Activated CD8-positive, alpha-beta memory T cell treated with anti-CD3 and anti-CD28 coated beads, Interleukin-2, amount 10 ng/mL, durations not matched to agents 7 days and 5 days (primary cell): ENCODE measurements around the gene BAIAP2. TPM values are rescaled to one million over a fixed set of nuclear protein-coding genes. Genes with fewer than 3 reads are reported as not detected.

Experiments used
- ATAC-seq: fragments of 150-1000 bp; cut with Tn5 transposase; one replicate; pipeline ENCODE4 v1.10.0; 2021; ENCODE audit warnings: moderate library complexity
- CTCF ChIA-PET: fragments of 350-600 bp; sonication (Branson Sonifier 250); formaldehyde crosslinking; loops from one replicate; lab custom pipeline; 2021; ENCODE audit warnings: antibody characterized with exemption; lab: Charles Lee
- DNase-seq: peaks from one replicate; pipeline ENCODE4 v3.0.0-alpha.2; 2020
- H3K27ac Mint-ChIP-seq: one replicate; pipeline ENCODE4 v1.8.0; 2021; ENCODE audit warnings: mild to moderate bottlenecking, mixed read lengths
- H3K27me3 Mint-ChIP-seq: one replicate; pipeline ENCODE4 v1.8.0; 2021; ENCODE audit warnings: mixed read lengths
- H3K36me3 Mint-ChIP-seq: one replicate; pipeline ENCODE4 v1.8.0; 2021; ENCODE audit warnings: mild to moderate bottlenecking, mixed read lengths
- H3K4me1 Mint-ChIP-seq: one replicate; pipeline ENCODE4 v1.8.0; 2021; ENCODE audit warnings: mixed read lengths
- H3K4me3 Mint-ChIP-seq: one replicate; pipeline ENCODE4 v1.8.0; 2021; ENCODE audit warnings: mild to moderate bottlenecking, moderate library complexity, mixed read lengths
- H3K9me3 Mint-ChIP-seq: one replicate; pipeline ENCODE4 v1.8.0; 2022; ENCODE audit warnings: low read depth, mixed read lengths
- total RNA-seq, 2 experiments: library from RNA; stranded (reverse); gene quantifications; one replicate each; pipeline ENCODE4 v1.2.3, GENCODE V29; 2021

The BAIAP2 gene
- total RNA-seq, 2 experiments from 2014 or later = 4.8 to 7.0 TPM

DNA sequence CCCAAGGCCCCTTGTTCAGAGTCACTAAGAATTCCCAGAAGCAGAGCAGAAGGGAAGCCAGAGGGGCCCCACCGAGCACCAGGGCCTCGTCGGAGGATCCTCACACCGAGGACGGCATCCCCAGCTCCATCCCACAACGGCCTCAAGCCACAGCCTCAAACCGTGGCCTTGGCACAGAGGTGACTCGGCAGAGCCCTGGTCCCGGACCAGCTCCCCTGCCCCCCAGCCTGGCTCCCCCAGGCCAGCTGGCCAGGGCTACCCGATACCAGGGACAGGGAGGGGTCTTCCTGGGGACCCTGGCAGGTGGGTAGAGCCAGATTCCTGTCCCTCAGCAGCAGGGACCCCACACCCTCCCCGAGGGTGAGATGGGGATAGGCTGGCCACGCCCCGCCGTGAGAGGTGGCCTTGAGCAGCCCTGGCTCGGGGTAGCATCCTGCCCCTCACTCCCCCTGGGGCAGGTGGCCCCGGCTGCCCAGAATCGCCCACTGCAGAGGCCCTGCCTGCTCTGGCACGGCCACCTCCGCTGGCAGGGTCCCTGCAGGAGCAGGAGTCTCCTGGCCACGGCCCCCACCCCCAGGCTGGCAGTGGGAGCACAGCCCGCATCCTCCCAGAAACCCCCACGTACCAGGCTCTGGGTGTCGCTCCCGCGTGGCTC is 124.8 kb downstream of the BAIAP2 start:
- ATAC-seq (no peak), DNase-seq (no peak)
- H3K27ac Mint-ChIP-seq = no peak overlapping the region
- CTCF ChIA-PET = no interaction called here
- no peaks in the 10 kb centered on the region for H3K9me3 Mint-ChIP-seq
- no peak overlapping the region for H3K4me3 Mint-ChIP-seq
- no peaks in the 10 kb centered on the region for H3K36me3 Mint-ChIP-seq
- H3K4me1 Mint-ChIP-seq = no peaks in the 10 kb centered on the region
- peaks cover 2% of the 10 kb centered on the region for H3K27me3 Mint-ChIP-seq

DNA sequence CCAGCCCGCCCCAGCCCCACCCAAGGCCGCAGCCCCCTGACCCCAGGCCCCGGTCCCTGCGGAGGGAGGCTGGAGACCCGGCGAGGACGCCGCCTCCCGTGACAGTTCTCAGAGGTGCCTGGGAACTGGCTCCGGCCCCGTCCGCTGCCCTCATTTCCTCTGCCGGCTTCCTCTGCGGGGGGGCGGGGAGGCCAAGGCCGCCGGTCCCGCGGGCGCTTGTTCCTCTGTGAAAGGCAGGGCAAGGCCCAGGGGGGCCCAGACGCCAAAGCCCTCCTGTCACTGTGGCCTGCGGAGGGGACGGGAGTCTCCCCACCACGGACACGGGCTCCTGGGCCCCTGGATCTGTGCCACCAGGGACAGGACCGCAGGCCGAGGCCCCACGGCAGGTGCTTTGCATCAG is 125.4 kb downstream of the BAIAP2 start:
- Mint-ChIP-seq H3K4me3 (no peak overlapping the region), H3K27ac (no peak overlapping the region), H3K4me1 (no peaks in the 10 kb centered on the region), H3K9me3 (no peaks in the 10 kb centered on the region), H3K27me3 (peaks cover 5% of the 10 kb centered on the region), H3K36me3 (no peaks in the 10 kb centered on the region)
- no peak for DNase-seq
- CTCF ChIA-PET = no interaction called here
- peak; percentile 40 for ATAC-seq

DNA sequence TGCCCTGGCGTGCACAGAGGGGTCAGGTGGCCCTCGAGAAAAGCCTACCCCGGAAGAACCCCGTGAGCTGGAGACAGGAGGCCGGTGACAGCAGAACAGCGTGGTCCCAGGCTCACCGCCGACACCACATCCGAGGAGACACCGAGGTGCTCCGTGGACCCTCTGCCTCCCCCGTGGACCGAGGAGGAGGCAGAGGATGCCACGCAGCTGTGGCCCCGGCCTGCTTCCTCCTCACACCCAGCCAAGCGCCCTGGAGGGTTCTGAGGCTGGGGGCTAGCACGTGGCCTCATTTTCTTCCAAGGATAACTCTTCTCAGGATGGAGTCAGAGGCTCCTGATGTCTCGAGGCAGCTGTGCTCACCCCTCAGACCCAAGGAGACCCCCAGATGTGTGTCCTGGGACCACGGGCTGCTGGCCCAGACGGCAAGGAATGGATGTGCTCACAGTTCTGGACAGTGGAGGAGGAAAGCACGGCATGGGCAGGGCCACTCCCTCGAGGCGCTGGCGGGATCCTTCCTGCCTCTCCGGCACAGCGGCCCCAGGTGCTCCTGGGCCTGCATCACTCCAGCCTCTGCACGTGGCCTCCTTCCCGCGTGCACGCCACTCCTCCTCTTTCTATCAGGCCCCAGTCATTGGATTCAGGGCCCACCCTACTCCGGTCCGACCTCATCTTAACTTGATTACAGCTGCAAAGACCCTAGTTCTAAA is 125.9 kb downstream of the BAIAP2 start:
- peaks cover 7% of the 10 kb centered on the region for H3K27me3 Mint-ChIP-seq
- no peak for DNase-seq
- H3K27ac Mint-ChIP-seq = no peak overlapping the region
- no peaks in the 10 kb centered on the region for H3K36me3 Mint-ChIP-seq
- no peak for ATAC-seq
- no peak overlapping the region for H3K4me3 Mint-ChIP-seq
- H3K4me1 Mint-ChIP-seq = no peaks in the 10 kb centered on the region
- CTCF ChIA-PET = no interaction called here
- no peaks in the 10 kb centered on the region for H3K9me3 Mint-ChIP-seq

DNA sequence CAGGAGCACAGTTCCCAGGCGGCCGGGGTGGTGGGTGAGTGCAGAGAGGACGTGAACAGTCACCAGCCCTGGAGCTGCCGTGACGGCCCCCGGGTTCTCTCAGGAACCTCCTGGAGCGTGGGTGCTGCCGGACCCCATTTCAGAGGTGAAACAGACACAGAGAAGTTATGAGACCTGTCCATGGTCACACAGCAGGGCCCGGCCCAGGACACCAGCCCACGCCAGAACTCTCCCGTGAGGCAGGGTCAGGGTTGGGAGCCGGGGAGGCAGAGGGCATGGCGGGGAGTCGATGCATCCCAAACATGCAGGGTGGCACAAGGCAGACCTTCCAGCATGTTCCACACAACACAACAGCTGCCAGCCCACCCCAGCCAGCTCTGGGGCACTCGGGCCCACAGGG is 126.6 kb downstream of the BAIAP2 start:
- Mint-ChIP-seq H3K4me1 (no peaks in the 10 kb centered on the region), H3K27me3 (peaks cover 7% of the 10 kb centered on the region), H3K36me3 (no peaks in the 10 kb centered on the region), H3K4me3 (no peak overlapping the region), H3K27ac (no peak overlapping the region), H3K9me3 (no peaks in the 10 kb centered on the region)
- DNase-seq (no peak), ATAC-seq (no peak)
- CTCF ChIA-PET = no interaction called here

DNA sequence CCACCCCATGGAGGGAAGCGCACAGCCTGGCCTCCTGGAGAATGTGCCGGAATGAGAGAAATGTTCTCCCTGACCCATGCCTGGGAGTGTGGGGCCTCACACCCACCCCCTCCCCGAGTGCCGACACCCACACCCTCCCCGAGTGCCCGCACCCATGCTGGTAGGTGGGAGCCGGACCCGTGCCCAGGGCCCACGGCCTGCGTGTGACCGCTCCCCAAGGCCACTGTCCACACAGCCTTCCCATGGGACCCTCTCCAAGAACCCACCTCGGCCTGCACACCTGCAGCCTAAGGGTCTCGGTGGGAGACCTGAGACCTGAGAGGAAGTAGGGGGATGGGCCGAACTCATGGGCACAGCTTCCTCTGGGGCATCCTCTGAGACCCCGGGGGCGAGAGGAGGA is 127.0 kb downstream of the BAIAP2 start:
- Mint-ChIP-seq H3K4me1 (no peaks in the 10 kb centered on the region), H3K27me3 (peaks cover 7% of the 10 kb centered on the region), H3K9me3 (no peaks in the 10 kb centered on the region), H3K36me3 (no peaks in the 10 kb centered on the region), H3K27ac (no peak overlapping the region), H3K4me3 (no peak overlapping the region)
- no peak for ATAC-seq
- CTCF ChIA-PET = no interaction called here
- DNase-seq = no peak

DNA sequence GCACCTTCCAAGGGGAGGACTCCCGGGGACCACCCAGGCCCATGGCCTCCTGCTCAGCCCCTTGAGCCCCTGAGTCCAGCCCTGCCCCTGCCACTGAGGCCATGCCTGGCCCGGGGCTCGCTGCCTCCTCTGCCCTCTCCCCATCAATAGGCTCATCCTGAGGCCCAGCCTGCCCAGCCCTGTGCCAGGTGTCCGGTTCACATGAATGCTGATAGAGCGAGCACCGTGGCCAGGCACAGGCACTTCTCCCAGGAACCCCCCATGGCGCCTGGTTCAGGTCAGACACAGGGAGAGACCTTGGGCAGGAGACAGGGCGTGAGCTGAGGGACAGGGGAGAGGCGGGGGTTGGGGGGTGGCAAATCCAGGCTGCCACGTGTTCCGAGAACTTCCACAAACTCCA is 127.5 kb downstream of the BAIAP2 start:
- Mint-ChIP-seq H3K9me3 (no peaks in the 10 kb centered on the region), H3K4me3 (no peak overlapping the region), H3K27me3 (peaks cover 12% of the 10 kb centered on the region), H3K27ac (no peak overlapping the region), H3K4me1 (no peaks in the 10 kb centered on the region), H3K36me3 (no peaks in the 10 kb centered on the region)
- ATAC-seq = no peak
- DNase-seq = no peak
- CTCF ChIA-PET = interaction anchor here (0.6 kb wide), 1 partner anchor 933 kb away, joined by 3 read pairs; no protein-coding TSS in a partner anchor

DNA sequence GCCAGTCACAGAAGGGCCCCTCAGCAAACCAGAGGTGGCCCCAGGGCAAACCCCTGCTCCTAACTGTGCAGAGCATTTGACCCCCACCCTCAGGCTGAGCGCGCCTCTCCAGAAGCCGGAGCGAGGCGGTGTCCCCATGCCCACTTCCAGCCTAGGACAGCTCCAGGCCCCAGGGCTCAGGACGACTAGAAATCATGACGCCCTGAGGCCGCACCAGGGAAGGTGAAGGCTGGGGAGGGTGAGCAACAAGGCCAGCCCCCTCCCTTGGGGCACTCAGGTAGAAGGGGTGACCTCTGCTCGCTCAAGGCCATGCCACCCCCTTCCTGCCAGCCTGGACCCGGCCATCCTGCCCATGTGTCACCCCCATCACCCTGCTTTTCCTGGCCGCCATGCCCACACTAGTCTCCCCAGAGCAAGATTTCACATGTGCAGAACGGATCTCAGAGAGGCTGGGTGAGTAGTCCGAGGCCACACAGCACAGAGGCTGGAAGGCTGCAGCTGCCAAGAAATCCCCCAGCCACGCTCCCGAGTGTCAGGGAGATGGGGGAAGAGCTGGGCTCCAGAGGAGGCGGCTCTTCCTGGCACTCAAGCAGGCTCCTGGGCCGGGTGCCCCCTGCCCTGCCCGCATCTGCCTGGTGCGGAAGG is 128.2 kb downstream of the BAIAP2 start:
- DNase-seq (no peak), ATAC-seq (no peak)
- Mint-ChIP-seq H3K4me3 (no peak overlapping the region), H3K4me1 (no peaks in the 10 kb centered on the region), H3K27me3 (peaks cover 12% of the 10 kb centered on the region), H3K9me3 (no peaks in the 10 kb centered on the region), H3K27ac (no peak overlapping the region), H3K36me3 (no peaks in the 10 kb centered on the region)
- CTCF ChIA-PET = no interaction called here

DNA sequence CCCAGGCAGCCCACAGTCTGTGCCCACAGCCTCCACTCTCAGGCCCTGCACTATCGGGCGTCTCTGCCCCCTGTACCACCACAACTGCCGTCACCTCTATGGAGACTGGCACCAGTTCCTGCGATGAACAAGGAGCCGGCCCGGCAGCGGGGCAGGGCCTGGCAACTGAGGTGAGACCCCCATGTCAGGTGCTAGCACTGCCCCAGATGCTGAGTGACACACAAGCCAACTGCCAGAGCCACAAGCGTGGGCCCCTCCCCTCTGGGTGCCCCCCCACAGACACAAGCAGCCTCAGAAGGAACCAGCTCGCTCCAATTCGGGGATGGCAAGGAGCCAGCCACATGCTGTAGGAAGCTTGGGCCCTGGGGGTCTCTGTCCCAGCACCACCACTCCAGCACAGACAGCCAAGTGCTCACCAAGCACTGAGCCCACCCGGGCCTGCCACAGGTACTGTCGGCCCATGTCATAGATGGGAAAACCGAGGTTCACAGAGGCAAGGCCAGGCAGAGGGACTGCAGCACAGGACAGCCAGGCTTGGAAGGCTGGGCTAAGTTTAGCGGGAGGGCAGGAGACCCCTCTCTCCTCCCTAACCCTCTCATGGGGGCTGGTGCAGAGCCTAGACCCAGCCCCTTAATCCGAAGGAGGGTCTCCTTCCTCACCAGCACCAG is 128.9 kb downstream of the BAIAP2 start:
- Mint-ChIP-seq H3K27me3 (peaks cover 14% of the 10 kb centered on the region), H3K36me3 (no peaks in the 10 kb centered on the region), H3K4me3 (no peak overlapping the region), H3K27ac (no peak overlapping the region), H3K4me1 (no peaks in the 10 kb centered on the region), H3K9me3 (no peaks in the 10 kb centered on the region)
- DNase-seq = no peak
- CTCF ChIA-PET = no interaction called here
- no peak for ATAC-seq

DNA sequence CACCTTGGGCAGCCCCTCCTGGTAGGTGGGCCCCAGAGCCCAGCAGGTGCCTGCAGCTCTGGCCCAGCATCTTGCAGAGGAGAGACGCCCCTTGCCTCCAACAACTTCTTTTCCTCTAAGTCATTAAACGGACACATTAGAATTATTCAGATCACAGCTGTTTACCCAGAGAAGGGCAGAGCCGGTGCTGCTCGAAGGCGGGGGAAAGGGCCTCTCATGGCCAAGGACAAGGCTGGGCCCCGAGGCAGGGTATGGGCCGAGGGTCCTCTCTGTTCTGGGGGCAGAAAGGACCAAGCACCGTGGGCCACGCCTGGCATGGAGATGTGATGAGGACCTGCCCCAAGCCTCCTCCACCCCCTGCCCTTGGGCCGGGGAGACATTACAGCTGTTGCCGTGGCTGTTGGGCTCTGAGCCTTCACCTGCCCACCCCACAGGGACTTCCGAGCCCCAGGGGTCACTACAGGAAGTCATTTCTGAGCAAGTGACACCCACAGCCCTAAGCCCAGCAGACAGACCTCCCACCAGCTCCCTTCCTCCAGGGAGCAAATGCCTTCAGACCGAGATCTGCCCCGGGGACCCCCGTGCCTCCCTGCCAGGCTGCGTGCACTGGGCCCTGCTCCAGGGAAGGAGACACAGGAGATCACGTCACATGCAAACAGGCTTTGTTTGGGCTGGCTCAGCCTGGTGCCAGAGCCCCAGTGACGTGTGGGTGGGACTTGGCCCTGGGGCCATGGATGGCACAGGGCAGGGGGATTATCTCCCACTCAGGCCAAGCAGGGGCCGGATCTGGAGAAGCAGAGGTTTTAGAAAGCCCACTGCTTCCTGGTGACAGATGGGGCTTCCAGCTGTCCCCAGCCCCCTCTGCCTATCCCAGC is 129.7 kb downstream of the BAIAP2 start:
- Mint-ChIP-seq H3K9me3 (no peaks in the 10 kb centered on the region), H3K4me1 (no peaks in the 10 kb centered on the region), H3K27me3 (peaks cover 14% of the 10 kb centered on the region), H3K36me3 (no peaks in the 10 kb centered on the region), H3K27ac (no peak overlapping the region), H3K4me3 (no peak overlapping the region)
- DNase-seq (no peak), ATAC-seq (no peak)
- CTCF ChIA-PET = no interaction called here

DNA sequence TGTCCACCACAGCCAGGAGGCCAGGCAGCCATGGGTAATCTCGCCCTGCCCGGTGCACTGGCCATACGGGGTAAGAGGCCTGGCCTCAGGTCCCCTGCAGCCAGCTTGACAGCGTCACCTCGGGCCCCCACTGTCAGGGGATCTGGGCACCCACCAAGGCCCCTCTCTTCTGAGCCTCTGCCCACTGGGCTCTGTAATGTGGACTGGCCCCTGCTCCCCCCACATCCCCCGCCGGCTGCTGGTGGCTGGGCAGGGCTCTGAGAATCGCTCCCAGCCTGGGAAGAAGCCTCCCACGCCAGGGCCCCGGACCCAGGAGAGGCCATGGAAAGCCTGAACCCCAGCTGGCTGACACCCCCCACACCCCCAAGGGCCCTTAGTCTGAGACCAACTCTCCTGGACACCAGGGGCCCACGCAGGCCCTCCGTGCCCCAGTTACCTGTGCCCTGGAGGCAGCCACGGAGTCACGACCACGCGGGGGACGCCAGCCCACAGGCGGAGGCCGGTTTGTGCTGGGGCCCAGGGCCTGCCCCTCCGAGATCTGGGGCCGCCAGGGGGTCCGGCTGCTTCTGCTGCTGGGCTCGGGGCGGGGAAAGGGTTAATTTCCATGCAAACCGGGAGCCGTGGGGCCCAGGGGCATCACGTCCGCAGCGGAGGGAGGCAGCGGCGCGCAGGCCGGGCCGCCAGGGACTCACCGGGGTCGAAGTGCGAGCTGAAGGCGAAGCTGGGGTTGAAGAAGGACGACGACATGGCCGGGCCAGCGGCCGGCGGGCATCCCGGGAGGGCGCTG is 130.5 kb downstream of the BAIAP2 start, which contains the start of gene PVALEF:
Gene PVALEF, plus strand, starts transcription at position 262 of the 787 bp plus-strand sequence. CDS start 15,720 bp downstream, outside the sequence.
- H3K36me3 Mint-ChIP-seq = no peaks in the 10 kb centered on the region
- DNase-seq = no peak
- CTCF ChIA-PET = no interaction called here
- H3K4me3 Mint-ChIP-seq = no peak within 1 kb of the TSS
- no peak for ATAC-seq
- no peak within 1 kb of the TSS for H3K27ac Mint-ChIP-seq
- no peaks in the 10 kb centered on the region for H3K9me3 Mint-ChIP-seq
- H3K4me1 Mint-ChIP-seq = no peaks in the 10 kb centered on the region
- H3K27me3 Mint-ChIP-seq = peaks cover 14% of the 10 kb centered on the region

DNA sequence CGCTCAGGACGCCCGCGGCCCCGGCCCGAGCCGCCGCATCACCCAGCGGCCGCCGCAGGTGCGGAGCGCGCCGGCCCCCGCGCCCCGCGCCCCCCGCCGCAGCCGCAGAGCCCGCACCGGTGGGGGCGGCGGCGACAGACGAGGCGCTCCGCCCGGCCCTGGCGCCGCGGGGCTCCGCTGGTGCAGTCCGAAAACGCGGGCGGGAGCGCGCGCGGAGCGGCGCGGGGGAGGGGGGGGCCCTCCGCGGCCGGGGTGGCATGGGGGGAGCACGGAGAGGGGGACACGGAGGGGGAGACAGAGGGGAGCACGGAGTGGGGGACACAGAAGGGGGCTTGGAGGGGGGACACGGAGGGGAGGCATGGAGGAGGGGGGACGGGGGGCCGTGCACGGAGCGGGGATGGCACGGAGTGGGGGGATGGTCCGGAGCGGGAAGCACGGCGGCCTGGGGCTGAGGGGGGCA is 131.1 kb downstream of the BAIAP2 start, which contains the start of gene AATK:
Gene AATK, minus strand, starts transcription at position 189 of the 460 bp plus-strand sequence. CDS start 229 bp downstream, outside the sequence.
- CTCF ChIA-PET = no interaction called here
- H3K4me1 Mint-ChIP-seq = no peaks in the 10 kb centered on the region
- H3K36me3 Mint-ChIP-seq = no peaks in the 10 kb centered on the region
- H3K27me3 Mint-ChIP-seq = peaks cover 14% of the 10 kb centered on the region
- DNase-seq (no peak), ATAC-seq (no peak)
- no peak within 1 kb of the TSS for H3K27ac Mint-ChIP-seq
- no peak within 1 kb of the TSS for H3K4me3 Mint-ChIP-seq
- H3K9me3 Mint-ChIP-seq = no peaks in the 10 kb centered on the region
